Adrenal gland (tissue), 12 donors: ENCODE measurements around the gene C16orf89. TPM values are rescaled to one million over a fixed set of nuclear protein-coding genes. Genes with fewer than 3 reads are reported as not detected.

Source experiments
- DNase-seq, 7 donors: peaks; one replicate each; pipeline ENCODE4 v3.0.0-alpha.2; 2019 to 2020
- H3K27ac ChIP-seq, 5 donors: fragments of 200-600 bp; sonication (generic) in 4 of 5; 1 replicate in 3 of 5; 2 replicates in 2 of 5; pipeline versions ENCODE4 v1.5.1 to v1.8.0; 2016 to 2020; ENCODE audit warnings: mild to moderate bottlenecking in 1 of 5
- H3K27me3 ChIP-seq: fragments of 200-600 bp; 2 replicates; pipeline ENCODE4 v1.8.0; 2021
- H3K36me3 ChIP-seq, 2 donors: fragments of 200-600 bp; replicated peaks in 1 of 2; 1 replicate in 1 of 2; 2 replicates in 1 of 2; pipeline versions ENCODE4 v1.5.1 to v1.8.0; 2018 to 2022
- H3K4me1 ChIP-seq, 2 donors: fragments of 200-600 bp; replicated peaks in 1 of 2; 1 replicate in 1 of 2; 2 replicates in 1 of 2; pipeline versions ENCODE4 v1.5.1 to v1.8.0; 2018 to 2021
- H3K4me3 ChIP-seq, 4 donors: fragments of 200-600 bp; sonication (generic) in 3 of 4; one replicate each; pipeline ENCODE4 v1.5.1; 2016 to 2018
- H3K9me3 ChIP-seq, 3 donors: fragments of 200-600 bp; sonication (generic) in 1 of 3; replicated peaks in 1 of 3; 1 replicate in 2 of 3; 2 replicates in 1 of 3; pipeline versions ENCODE4 v1.5.1 to v1.8.0; 2016 to 2021
- CTCF ChIP-seq, 6 experiments: fragments of 450-650 bp in 4 of 6; fragments of 200-600 bp in 2 of 6; sonication (generic) in 1 of 6; IDR thresholded peaks; 1 replicate in 5 of 6; 2 replicates in 1 of 6; pipeline versions ENCODE4 v1.5.1 to v1.8.0; 2016 to 2021; ENCODE audit warnings: antibody characterized with exemption in 6 of 6, mild to moderate bottlenecking in 2 of 6, moderate library complexity in 1 of 6
- POLR2A ChIP-seq, 2 donors: fragments of 450-650 bp; IDR thresholded peaks; one replicate each; pipeline ENCODE4 v1.6.1; 2017; ENCODE audit warnings: antibody characterized with exemption in 2 of 2, mild to moderate bottlenecking in 2 of 2, moderate library complexity in 1 of 2
- WGBS, 4 donors: extraction: QIAGEN DNeasy Blood & Tissue Kit in 2 of 4; methylation state at CpG; one replicate each; pipeline versions ENCODE4 v1.1.5 to v1.1.7; 2013 to 2017; 5-methylcytosine and 5-hydroxymethylcytosine counted together
- intact Hi-C, 2 donors: fragments of 100-400 bp; cut with DNase I; formaldehyde crosslinking; loops; one replicate each; pipeline versions ENCODE4 v1.14.1 to v1.15.0; 2022 to 2023
- polyA plus RNA-seq, 3 donors: library from polyadenylated mRNA; stranded (reverse); fragments of 200-250 nt in 2 of 3; fragments of 350-450 nt in 1 of 3; fragmentation: Illumina TruSeq in 1 of 3; extraction: RNeasy Lipid Tissue Mini Kit (QIAGEN cat#74804) in 1 of 3; gene quantifications; one replicate each; pipeline ENCODE4 v1.2.3, GENCODE V29; 2013 to 2014
- total RNA-seq, 9 donors: library from RNA; depleted of rRNA in 4 of 9; stranded (reverse); fragments of >200 nt in 4 of 9; fragments of 120-200 nt in 1 of 9; fragmentation: NEBNext Ultra II Directional in 1 of 9; extraction: Animal tissue kit (Norgen Biotek cat#: 25700) in 1 of 9; gene quantifications; one replicate each; pipeline versions ENCODE4 v1.1.0 to v1.2.4, GENCODE V29; 2013 to 2023
- donor health status: healthy with polysubstance abuse.
- donor health status: Bipolar disorder and iron deficiency.
- donor health status: DM: yes; HTN: yes; CAD: no.
- donor health status: DM: no; HTN: no; CAD: no.
- donor health status: DM: no; HTN: no; CAD: no.
- donor health status: DM: yes; HTN: yes; CAD: no.

Gene C16orf89
- total and polyA plus RNA-seq, 12 donors = 1.00 to 27.9 (median 4.6) TPM

GRCh38 chr16:5020551-5020950, 45.2 kb downstream of the C16orf89 start:
- no peaks in the 10 kb centered on the region for H3K4me1 ChIP-seq
- no peak for DNase-seq
- H3K36me3 ChIP-seq = no peaks in the 10 kb centered on the region
- no peak overlapping the region for H3K27ac ChIP-seq
- H3K9me3 ChIP-seq = no peaks in the 10 kb centered on the region
- no peak overlapping the region for H3K4me3 ChIP-seq
- H3K27me3 ChIP-seq = no peaks in the 10 kb centered on the region
- WGBS, 4 donors = 60 to 82% (median 64%) methylated on average over 7 to 15 of the region's 15 CpGs
- intact Hi-C loops = loop anchor here in 1 of 2 donors (10.0 kb wide), 1 partner anchor 56 kb away; no protein-coding TSS in a partner anchor
- TF ChIP-seq CTCF (IDR thresholded peaks at IDR 0.05) = no peak
- no peak for TF ChIP-seq POLR2A (IDR thresholded peaks at IDR 0.05)

- H3K4me1 ChIP-seq = no peaks in the 10 kb centered on the region
- TF ChIP-seq CTCF (IDR thresholded peaks at IDR 0.05) (no peak), POLR2A (IDR thresholded peaks at IDR 0.05) (no peak)
- H3K9me3 ChIP-seq = no peaks in the 10 kb centered on the region
- H3K4me3 ChIP-seq = no peak overlapping the region
- H3K27ac ChIP-seq = no peak overlapping the region
- 60 to 82% (median 70%) methylated on average over 6 of the region's 6 CpGs for WGBS, 4 donors
- no peak for DNase-seq
- intact Hi-C loops = loop anchor here in 1 of 2 donors (10.0 kb wide), 1 partner anchor 55 kb away; no protein-coding TSS in a partner anchor
- H3K36me3 ChIP-seq = no peaks in the 10 kb centered on the region
- H3K27me3 ChIP-seq = no peaks in the 10 kb centered on the region
Observed at GRCh38 chr16:5019775-5020174, 46.0 kb downstream of the C16orf89 start.

GRCh38 chr16:5018793-5019192, 47.0 kb downstream of the C16orf89 start:
- TF ChIP-seq CTCF (IDR thresholded peaks at IDR 0.05) (no peak), POLR2A (IDR thresholded peaks at IDR 0.05) (no peak)
- Histone ChIP-seq H3K36me3 (no peaks in the 10 kb centered on the region), H3K27ac (no peak overlapping the region), H3K27me3 (no peaks in the 10 kb centered on the region), H3K4me1 (no peaks in the 10 kb centered on the region), H3K4me3 (no peak overlapping the region), H3K9me3 (no peaks in the 10 kb centered on the region)
- DNase-seq = no peak
- 36 to 51% (median 47%) methylated on average over 9 of the region's 9 CpGs for WGBS, 4 donors
- intact Hi-C loops = no loop called here

- no peaks in the 10 kb centered on the region for H3K4me1 ChIP-seq
Observed at GRCh38 chr16:5017678-5017969, 48.1 kb downstream of the C16orf89 start.

More at GRCh38 chr16:5017678-5017969, 48.1 kb downstream of the C16orf89 start:
- TF ChIP-seq CTCF (IDR thresholded peaks at IDR 0.05) (no peak), POLR2A (IDR thresholded peaks at IDR 0.05) (no peak)
- no peak for DNase-seq
- H3K9me3 ChIP-seq = no peaks in the 10 kb centered on the region
- intact Hi-C loops = no loop called here
- 51 to 73% (median 67%) methylated on average over 5 of the region's 5 CpGs for WGBS, 4 donors
- H3K4me3 ChIP-seq = no peak overlapping the region
- no peak overlapping the region for H3K27ac ChIP-seq
- H3K27me3 ChIP-seq = no peaks in the 10 kb centered on the region
- no peaks in the 10 kb centered on the region for H3K36me3 ChIP-seq
